SK-N-SH (cell line): ENCODE results near the gene TBC1D1. TPM values are rescaled to one million over a fixed set of nuclear protein-coding genes. Genes with fewer than 3 reads are reported as not detected.
A peak's percentile ranks its signal among the peaks of the same experiment; 100 is the strongest.

Experiments used
- CTCF ChIA-PET: fragments of 300-600, 350-600 bp; formaldehyde crosslinking; extraction: SDS; loops from one replicate; lab custom pipeline; 2021; lab: Yijun Ruan, JAX
- POLR2A ChIA-PET: fragments of 350-600 bp; sonication (Branson Sonifier 250); formaldehyde crosslinking; extraction: SDS; loops from one replicate; lab custom pipeline; 2020; ENCODE audit warnings: antibody characterized with exemption, inconsistent platforms; lab: Yijun Ruan, JAX
- DNase-seq: peaks from one replicate; pipeline ENCODE4 v3.0.0; 2012
- H2AFZ ChIP-seq: fragments of 200-600 bp; sonication (generic); 2 replicates; pipeline ENCODE4 v1.8.1; 2016; ENCODE audit warnings: antibody characterized with exemption, mild to moderate bottlenecking, low read depth
- H3F3A ChIP-seq: fragments of 200-600 bp; sonication (generic); replicated peaks from 2 replicates; pipeline ENCODE3; 2016; ENCODE audit warnings: antibody characterized with exemption, mild to moderate bottlenecking; ENCODE audit not compliant: insufficient read depth
- H3K27ac ChIP-seq, 2 experiments: fragments of 200-500 bp in 1 of 2; fragments of 200-600 bp in 1 of 2; sonication (Bioruptor generic) in 1 of 2; sonication (generic), shearing (Covaris generic) in 1 of 2; 2 replicates each; pipeline versions ENCODE4 v1.5.1 to v1.6.1; 2014 to 2016; ENCODE audit warnings: low read depth in 2 of 2, inconsistent platforms in 1 of 2, low read length in 1 of 2, mild to moderate bottlenecking in 1 of 2, mixed read lengths in 1 of 2
- H3K27me3 ChIP-seq: fragments of 200-600 bp; sonication (generic), shearing (Covaris generic); 2 replicates; pipeline ENCODE4 v1.6.1; 2016; ENCODE audit warnings: mixed run types; ENCODE audit not compliant: insufficient read depth
- H3K36me3 ChIP-seq, 2 experiments: fragments of 200-500 bp in 1 of 2; fragments of 200-600 bp in 1 of 2; sonication (Bioruptor generic) in 1 of 2; sonication (generic) in 1 of 2; replicated peaks in 1 of 2; 2 replicates each; pipeline versions ENCODE3 to v1.5.1; 2014 to 2016; ENCODE audit warnings: low read length in 1 of 2, mild to moderate bottlenecking in 1 of 2; ENCODE audit not compliant: insufficient read depth in 2 of 2, control insufficient read depth in 1 of 2
- H3K4me1 ChIP-seq, 2 experiments: fragments of 200-500 bp in 1 of 2; fragments of 200-600 bp in 1 of 2; sonication (Bioruptor generic) in 1 of 2; sonication (generic), shearing (Covaris generic) in 1 of 2; 2 replicates each; pipeline versions ENCODE4 v1.5.1 to v1.6.1; 2014 to 2016; ENCODE audit warnings: low read depth in 1 of 2, low read length in 1 of 2, mixed run types in 1 of 2; ENCODE audit not compliant: insufficient read depth in 2 of 2, control insufficient read depth in 1 of 2
- H3K4me2 ChIP-seq: fragments of 200-600 bp; sonication (generic), shearing (Covaris generic); 2 replicates; pipeline ENCODE4 v1.6.1; 2017; ENCODE audit warnings: mixed run types
- H3K4me3 ChIP-seq, 2 experiments: fragments of 200-500 bp in 1 of 2; fragments of 200-600 bp in 1 of 2; sonication (Bioruptor generic) in 1 of 2; sonication (generic), shearing (Covaris generic) in 1 of 2; 2 replicates each; pipeline versions ENCODE4 v1.5.1 to v1.8.1; 2014 to 2016; ENCODE audit warnings: low read depth in 2 of 2, inconsistent platforms in 1 of 2, low read length in 1 of 2, mild to moderate bottlenecking in 1 of 2, mixed read lengths in 1 of 2, moderate library complexity in 1 of 2
- H3K79me2 ChIP-seq: fragments of 200-600 bp; sonication (generic); 2 replicates; pipeline ENCODE4 v1.8.1; 2017; ENCODE audit warnings: mild to moderate bottlenecking; ENCODE audit not compliant: insufficient read depth
- H3K9ac ChIP-seq: fragments of 200-600 bp; sonication (generic); 2 replicates; pipeline ENCODE4 v1.6.1; 2017; ENCODE audit warnings: mixed run types
- H3K9me2 ChIP-seq: fragments of 200-600 bp; sonication (generic); 2 replicates; pipeline ENCODE4 v1.6.1; 2017; ENCODE audit warnings: mixed run types
- H3K9me3 ChIP-seq: fragments of 200-600 bp; sonication (generic); 2 replicates; pipeline ENCODE4 v1.6.1; 2017; ENCODE audit warnings: mixed run types, mild to moderate bottlenecking, moderate library complexity
- H4K20me1 ChIP-seq: fragments of 200-600 bp; sonication (generic); 2 replicates; pipeline ENCODE4 v1.6.1; 2017; ENCODE audit warnings: mild to moderate bottlenecking, mixed run types; ENCODE audit not compliant: insufficient read depth
- CHD2 ChIP-seq: fragments of 150-350 bp; IDR thresholded peaks from 2 replicates; pipeline ENCODE4 v1.6.1; 2018; ENCODE audit warnings: low read length; ENCODE audit not compliant: partially characterized antibody
- CTCF ChIP-seq: fragments of 200-600 bp; sonication (generic); IDR thresholded peaks from 2 replicates; pipeline ENCODE4 v1.6.1; 2017; ENCODE audit warnings: antibody characterized with exemption, mild to moderate bottlenecking, moderate library complexity
- EP300 ChIP-seq, 2 experiments: IDR thresholded peaks; 2 replicates each; pipeline versions ENCODE4 v1.4.0 to v1.6.1; 2012; ENCODE audit warnings: borderline replicate concordance in 1 of 2, low read depth in 1 of 2, low read length in 1 of 2
- GABPA ChIP-seq: IDR thresholded peaks from 2 replicates; pipeline ENCODE4 v1.4.0; 2012; ENCODE audit warnings: low read depth, mild to moderate bottlenecking
- GATA2 ChIP-seq: sonication (generic); formaldehyde crosslinking; IDR thresholded peaks from 2 replicates; pipeline ENCODE4 v1.5.0; 2020; ENCODE audit warnings: mild to moderate bottlenecking, missing genetic modification reagents
- JUND ChIP-seq: IDR thresholded peaks from 2 replicates; pipeline ENCODE4 v1.4.0; 2012
- MAX ChIP-seq: IDR thresholded peaks from 2 replicates; pipeline ENCODE4 v1.4.0; 2012; ENCODE audit warnings: low read depth
- MXI1 ChIP-seq: IDR thresholded peaks from 2 replicates; pipeline ENCODE4 v1.6.1; 2012; ENCODE audit warnings: mild to moderate bottlenecking, low read depth, low read length, improper control_type of control experiment
- NRF1 ChIP-seq: IDR thresholded peaks from 2 replicates; pipeline ENCODE4 v1.6.1; 2012; ENCODE audit warnings: low read depth, mild to moderate bottlenecking, low read length
- PBX3 ChIP-seq: IDR thresholded peaks from 2 replicates; pipeline ENCODE4; 2012
- RCOR1 ChIP-seq: fragments of 150-350 bp; IDR thresholded peaks from 2 replicates; pipeline ENCODE4 v1.6.1; 2017; ENCODE audit warnings: antibody characterized with exemption, low read length
- REST ChIP-seq: IDR thresholded peaks from 2 replicates; pipeline ENCODE4 v1.6.1; 2012; ENCODE audit warnings: mild to moderate bottlenecking, low read depth, low read length, moderate library complexity
- RFX5 ChIP-seq: IDR thresholded peaks from 2 replicates; pipeline ENCODE4 v1.6.1; 2012; ENCODE audit warnings: mild to moderate bottlenecking, improper control_type of control experiment, low read length
- RXRA ChIP-seq: IDR thresholded peaks from 2 replicates; pipeline ENCODE4 v1.4.0; 2012; ENCODE audit warnings: low read depth, mild to moderate bottlenecking, borderline replicate concordance
- SMC3 ChIP-seq: IDR thresholded peaks from 2 replicates; pipeline ENCODE4 v1.6.1; 2012; ENCODE audit warnings: low read depth, low read length, improper control_type of control experiment
- TCF12 ChIP-seq: IDR thresholded peaks from 2 replicates; pipeline ENCODE4 v1.4.0; 2012
- TEAD4 ChIP-seq: IDR thresholded peaks from 2 replicates; pipeline ENCODE4 v1.4.0; 2012; ENCODE audit warnings: mild to moderate bottlenecking, borderline replicate concordance; ENCODE audit not compliant: insufficient read depth
- YY1 ChIP-seq: IDR thresholded peaks from 2 replicates; pipeline ENCODE4 v1.4.0; 2012; ENCODE audit warnings: low read depth, mild to moderate bottlenecking
- WGBS: methylation state at CpG from one replicate; pipeline ENCODE4 v1.1.6; 2017; ENCODE audit warnings: low lambda C conversion rate; 5-methylcytosine and 5-hydroxymethylcytosine counted together
- polyA plus RNA-seq, 3 experiments: library from polyadenylated mRNA; depleted of rRNA; stranded (reverse); fragments of >200 nt; gene quantifications; 2 replicates each; pipeline ENCODE4 v1.2.3, GENCODE V29; 2012
- TF ChIP-seq, protein P1 (sequence below): IDR thresholded peaks from 2 replicates; pipeline ENCODE4 v1.4.0; 2012; ENCODE audit warnings: low read depth, borderline replicate concordance
- TF ChIP-seq, protein P2 (sequence below): fragments of 150-350 bp; IDR thresholded peaks from 2 replicates; pipeline ENCODE4 v1.6.1; 2017; ENCODE audit warnings: antibody characterized with exemption, low read length, low read depth, borderline replicate concordance

TBC1D1 gene
- polyA plus RNA-seq, 1 of the 3 experiments (the other 2 are of a cell fraction), result 29.8 TPM

GRCh38 chr4:38131371-38132091 lies 240.6 kb downstream of the TBC1D1 start (continued):
- TF ChIP-seq CTCF (no peak), JUND (no peak), EP300 (IDR thresholded peaks at IDR 0.05; ENCODE audit: borderline replicate concordance in 1 of 2, low read depth in 1 of 2, low read length in 1 of 2) (no peak)

DNA sequence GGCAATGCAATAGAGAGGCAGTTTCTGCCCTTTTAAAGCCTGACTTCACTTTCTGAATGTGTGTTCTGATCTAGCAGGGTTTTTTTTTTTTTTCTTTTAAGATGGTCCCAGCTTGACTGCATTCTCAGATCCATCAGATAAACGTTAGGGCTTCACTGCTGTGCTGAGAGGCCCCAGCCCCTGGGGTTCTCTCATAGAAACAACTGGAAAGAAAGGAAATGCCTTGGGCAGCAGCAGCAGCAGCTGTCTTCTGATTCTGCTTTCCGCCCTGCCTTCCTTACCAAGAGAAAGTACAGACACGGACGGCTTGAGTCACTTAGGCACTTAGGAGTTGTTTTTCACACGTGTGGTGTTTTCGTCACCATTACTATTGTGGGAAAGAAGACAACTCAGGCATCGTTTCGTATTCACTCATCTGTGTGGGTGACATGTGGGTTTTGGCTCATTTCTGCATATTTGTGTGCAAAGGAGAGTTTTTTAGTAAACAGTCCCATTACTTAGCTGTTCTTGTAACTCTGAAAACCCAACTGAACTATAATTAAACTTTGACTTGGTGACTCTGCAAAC lies 241.3 kb downstream of the TBC1D1 start:
- Histone ChIP-seq H3K27ac (peak overlapping the region; percentile 5 to 49; a peak in 2 of 4 replicates), H3K27me3 (no peaks in the 10 kb centered on the region), H3K9me2 (no peaks in the 10 kb centered on the region), H2AFZ (no peak overlapping the region), H3K9ac (no peak overlapping the region), H4K20me1 (no peaks in the 10 kb centered on the region), H3K36me3 (peaks cover 5 to 10% of the 10 kb centered on the region in 2 experiments), H3K4me2 (no peak overlapping the region; the same call in 1 of the 2 replicates), H3K4me1 (peaks cover 8 to 11% of the 10 kb centered on the region in 2 experiments; a peak in 2 of 4 replicates), H3K4me3 (no peak overlapping the region), H3K79me2 (no peaks in the 10 kb centered on the region), H3F3A (peaks cover 6% of the 10 kb centered on the region), H3K9me3 (no peaks in the 10 kb centered on the region)
- DNase-seq, result peak; percentile 49
- WGBS, result 74% methylated on average over 8 of the region's 8 CpGs
- CTCF ChIA-PET, result interaction anchor here (0.6 to 1.5 kb wide), 4 partner anchors 9 to 38 kb away, joined by 3 to 4 read pairs (median 4); no protein-coding TSS in a partner anchor
- POLR2A ChIA-PET, result no interaction called here
- TF ChIP-seq MAX (no peak), MXI1 (no peak), NRF1 (no peak), RCOR1 (no peak), SMC3 (no peak), TEAD4 (no peak), REST (no peak), PBX3 (0 out of 2 replicates have a peak, but pooled peaks have one; percentile 21), GATA2 (CRISPR knock-in tag) (no peak; the same call in 1 of the 2 replicates), YY1 (no peak), RFX5 (no peak), CHD2 (no peak), GABPA (no peak), RXRA (no peak), EP300 (IDR thresholded peaks at IDR 0.05; ENCODE audit: borderline replicate concordance in 1 of 2, low read depth in 1 of 2, low read length in 1 of 2) (peak in 1 of 2 experiments; percentile 29; a peak in 1 of 4 replicates), TCF12 (peak; percentile 27; the same call in 1 of the 2 replicates)
- TF ChIP-seq, protein P1, sequence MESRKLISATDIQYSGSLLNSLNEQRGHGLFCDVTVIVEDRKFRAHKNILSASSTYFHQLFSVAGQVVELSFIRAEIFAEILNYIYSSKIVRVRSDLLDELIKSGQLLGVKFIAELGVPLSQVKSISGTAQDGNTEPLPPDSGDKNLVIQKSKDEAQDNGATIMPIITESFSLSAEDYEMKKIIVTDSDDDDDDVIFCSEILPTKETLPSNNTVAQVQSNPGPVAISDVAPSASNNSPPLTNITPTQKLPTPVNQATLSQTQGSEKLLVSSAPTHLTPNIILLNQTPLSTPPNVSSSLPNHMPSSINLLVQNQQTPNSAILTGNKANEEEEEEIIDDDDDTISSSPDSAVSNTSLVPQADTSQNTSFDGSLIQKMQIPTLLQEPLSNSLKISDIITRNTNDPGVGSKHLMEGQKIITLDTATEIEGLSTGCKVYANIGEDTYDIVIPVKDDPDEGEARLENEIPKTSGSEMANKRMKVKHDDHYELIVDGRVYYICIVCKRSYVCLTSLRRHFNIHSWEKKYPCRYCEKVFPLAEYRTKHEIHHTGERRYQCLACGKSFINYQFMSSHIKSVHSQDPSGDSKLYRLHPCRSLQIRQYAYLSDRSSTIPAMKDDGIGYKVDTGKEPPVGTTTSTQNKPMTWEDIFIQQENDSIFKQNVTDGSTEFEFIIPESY, result no peak
- TF ChIP-seq, protein P2, sequence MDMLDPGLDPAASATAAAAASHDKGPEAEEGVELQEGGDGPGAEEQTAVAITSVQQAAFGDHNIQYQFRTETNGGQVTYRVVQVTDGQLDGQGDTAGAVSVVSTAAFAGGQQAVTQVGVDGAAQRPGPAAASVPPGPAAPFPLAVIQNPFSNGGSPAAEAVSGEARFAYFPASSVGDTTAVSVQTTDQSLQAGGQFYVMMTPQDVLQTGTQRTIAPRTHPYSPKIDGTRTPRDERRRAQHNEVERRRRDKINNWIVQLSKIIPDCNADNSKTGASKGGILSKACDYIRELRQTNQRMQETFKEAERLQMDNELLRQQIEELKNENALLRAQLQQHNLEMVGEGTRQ, result no peak
